HAP-1 (cell line): ENCODE measurements around the gene CD99L2.
A peak's percentile ranks its signal among the peaks of the same experiment; 100 is the strongest.

ENCODE experiments used
- DNase-seq, 2 experiments: peaks; one replicate each; pipeline ENCODE4 v3.0.0-alpha.2; 2016 to 2020; ENCODE audit warnings: low spot score in 2 of 2
- H3K27me3 ChIP-seq: fragments of 250-450 bp; sonication (Bioruptor Pico); 2 replicates; pipeline ENCODE4 v1.5.1; 2020; ENCODE audit warnings: low read depth, mild to moderate bottlenecking, moderate library complexity
- H3K36me3 ChIP-seq: fragments of 250-450 bp; sonication (Bioruptor Pico); replicated peaks from 2 replicates; pipeline ENCODE4 v1.5.1; 2020; ENCODE audit warnings: mild to moderate bottlenecking
- H3K4me1 ChIP-seq: fragments of 250-450 bp; sonication (Bioruptor Pico); 2 replicates; pipeline ENCODE4 v1.5.1; 2020; ENCODE audit warnings: mild to moderate bottlenecking
- H3K4me3 ChIP-seq: fragments of 250-450 bp; sonication (Bioruptor Pico); 2 replicates; pipeline ENCODE4 v1.5.1; 2020; ENCODE audit warnings: mild to moderate bottlenecking, moderate library complexity
- H3K9me3 ChIP-seq: fragments of 250-450 bp; sonication (Bioruptor Pico); 2 replicates; pipeline ENCODE4 v1.5.1; 2020; ENCODE audit warnings: mild to moderate bottlenecking, moderate library complexity
- in situ Hi-C: fragments of 300-500 bp; cut with MboI; formaldehyde crosslinking; loops from 3 replicates; pipeline ENCODE4 v1.14.3; 2020; ENCODE audit warnings: low sequenced_read_pairs, inconsistent platforms, mixed read lengths

Gene CD99L2

GRCh38 chrX:150767045-150767395 is 131.4 kb downstream of the CD99L2 start:
- DNase-seq = no peak
- Histone ChIP-seq H3K27me3 (no peaks in the 10 kb centered on the region), H3K9me3 (no peaks in the 10 kb centered on the region), H3K36me3 (peaks cover 15% of the 10 kb centered on the region), H3K4me1 (no peaks in the 10 kb centered on the region), H3K4me3 (no peak overlapping the region)
- in situ Hi-C loops = loop anchor here (25.0 kb wide), 1 partner anchor 920 kb away; the partner anchor contains the start of gene PRRG3

GRCh38 chrX:150766351-150767044 is 132.0 kb downstream of the CD99L2 start:
- in situ Hi-C loops = loop anchor here (25.0 kb wide), 1 partner anchor 921 kb away; the partner anchor contains the start of gene PRRG3
- Histone ChIP-seq H3K4me3 (no peak overlapping the region), H3K9me3 (no peaks in the 10 kb centered on the region), H3K36me3 (peaks cover 15% of the 10 kb centered on the region), H3K4me1 (no peaks in the 10 kb centered on the region), H3K27me3 (no peaks in the 10 kb centered on the region)
- peak in 1 of 2 experiments; percentile 39 for DNase-seq

GRCh38 chrX:150765782-150766350 is 132.6 kb downstream of the CD99L2 start:
- no peaks in the 10 kb centered on the region for H3K27me3 ChIP-seq
- H3K36me3 ChIP-seq = peaks cover 15% of the 10 kb centered on the region
- in situ Hi-C loops = loop anchor here (25.0 kb wide), 1 partner anchor 921 kb away; the partner anchor contains the start of gene PRRG3
- no peak overlapping the region for H3K4me3 ChIP-seq
- DNase-seq = no peak
- H3K4me1 ChIP-seq = no peaks in the 10 kb centered on the region
- no peaks in the 10 kb centered on the region for H3K9me3 ChIP-seq

GRCh38 chrX:150765237-150765636 is 133.2 kb downstream of the CD99L2 start:
- H3K27me3 ChIP-seq = no peaks in the 10 kb centered on the region
- no peaks in the 10 kb centered on the region for H3K9me3 ChIP-seq
- no peak for DNase-seq
- H3K36me3 ChIP-seq = peaks cover 15% of the 10 kb centered on the region
- H3K4me1 ChIP-seq = no peaks in the 10 kb centered on the region
- no peak overlapping the region for H3K4me3 ChIP-seq
- in situ Hi-C loops = loop anchor here (25.0 kb wide), 1 partner anchor 922 kb away; the partner anchor contains the start of gene PRRG3

- Histone ChIP-seq H3K27me3 (no peaks in the 10 kb centered on the region), H3K9me3 (no peaks in the 10 kb centered on the region), H3K4me1 (no peaks in the 10 kb centered on the region), H3K4me3 (no peak overlapping the region), H3K36me3 (peaks cover 15% of the 10 kb centered on the region)
- no peak for DNase-seq
- in situ Hi-C loops = loop anchor here (25.0 kb wide), 1 partner anchor 923 kb away; the partner anchor contains the start of gene PRRG3
These were observed 134.7 kb downstream of the CD99L2 start for GRCh38 chrX:150763810-150764209.

GRCh38 chrX:150763303-150763797 is 135.1 kb downstream of the CD99L2 start:
- Histone ChIP-seq H3K4me3 (no peak overlapping the region), H3K9me3 (no peaks in the 10 kb centered on the region), H3K36me3 (peaks cover 12% of the 10 kb centered on the region), H3K4me1 (no peaks in the 10 kb centered on the region), H3K27me3 (no peaks in the 10 kb centered on the region)
- in situ Hi-C loops = loop anchor here (25.0 kb wide), 1 partner anchor 924 kb away; the partner anchor contains the start of gene PRRG3
- DNase-seq = no peak

- peaks cover 11% of the 10 kb centered on the region for H3K36me3 ChIP-seq
- H3K4me1 ChIP-seq = no peaks in the 10 kb centered on the region
- in situ Hi-C loops = loop anchor here (25.0 kb wide), 1 partner anchor 925 kb away; the partner anchor contains the start of gene PRRG3
- no peaks in the 10 kb centered on the region for H3K27me3 ChIP-seq
- DNase-seq = no peak
- H3K4me3 ChIP-seq = no peak overlapping the region
- H3K9me3 ChIP-seq = no peaks in the 10 kb centered on the region
These were observed 136.0 kb downstream of the CD99L2 start for GRCh38 chrX:150762258-150763165.

- Histone ChIP-seq H3K36me3 (peaks cover 17% of the 10 kb centered on the region), H3K9me3 (no peaks in the 10 kb centered on the region), H3K4me1 (no peaks in the 10 kb centered on the region), H3K4me3 (no peak overlapping the region), H3K27me3 (no peaks in the 10 kb centered on the region)
- no peak for DNase-seq
- in situ Hi-C loops = loop anchor here (25.0 kb wide), 1 partner anchor 925 kb away; the partner anchor contains the start of gene PRRG3
These were observed 136.7 kb downstream of the CD99L2 start for GRCh38 chrX:150761819-150762216.

- Histone ChIP-seq H3K36me3 (peaks cover 21% of the 10 kb centered on the region), H3K27me3 (no peaks in the 10 kb centered on the region), H3K4me1 (no peaks in the 10 kb centered on the region), H3K9me3 (no peaks in the 10 kb centered on the region), H3K4me3 (no peak overlapping the region)
- in situ Hi-C loops = loop anchor here (25.0 kb wide), 1 partner anchor 926 kb away; the partner anchor contains the start of gene PRRG3
- no peak for DNase-seq
These were observed 137.2 kb downstream of the CD99L2 start for GRCh38 chrX:150761176-150761818.

GRCh38 chrX:150759568-150760416 is 138.7 kb downstream of the CD99L2 start:
- no peak for DNase-seq
- H3K4me1 ChIP-seq = no peaks in the 10 kb centered on the region
- in situ Hi-C loops = loop anchor here (25.0 kb wide), 1 partner anchor 928 kb away; the partner anchor contains the start of gene PRRG3
- peaks cover 23% of the 10 kb centered on the region for H3K36me3 ChIP-seq
- H3K4me3 ChIP-seq = no peak overlapping the region
- no peaks in the 10 kb centered on the region for H3K9me3 ChIP-seq
- H3K27me3 ChIP-seq = no peaks in the 10 kb centered on the region

- no peaks in the 10 kb centered on the region for H3K4me1 ChIP-seq
- in situ Hi-C loops = loop anchor here (25.0 kb wide), 1 partner anchor 930 kb away; the partner anchor contains the start of gene PRRG3
- H3K9me3 ChIP-seq = no peaks in the 10 kb centered on the region
- no peak for DNase-seq
- no peak overlapping the region for H3K4me3 ChIP-seq
- peaks cover 17% of the 10 kb centered on the region for H3K36me3 ChIP-seq
- no peaks in the 10 kb centered on the region for H3K27me3 ChIP-seq
These were observed 141.1 kb downstream of the CD99L2 start for GRCh38 chrX:150757371-150757770.

GRCh38 chrX:150753968-150754367 is 144.5 kb downstream of the CD99L2 start:
- no peak overlapping the region for H3K4me3 ChIP-seq
- in situ Hi-C loops = loop anchor here (25.0 kb wide), 1 partner anchor 933 kb away; the partner anchor contains the start of gene PRRG3
- no peaks in the 10 kb centered on the region for H3K9me3 ChIP-seq

More at GRCh38 chrX:150753968-150754367, 144.5 kb downstream of the CD99L2 start:
- DNase-seq = no peak
- H3K27me3 ChIP-seq = no peaks in the 10 kb centered on the region
- peaks cover 26% of the 10 kb centered on the region for H3K36me3 ChIP-seq
- no peaks in the 10 kb centered on the region for H3K4me1 ChIP-seq
